SK-N-SH (cell line): Measurements from ENCODE around the gene SUPT4H1. TPM values are rescaled to one million over a fixed set of nuclear protein-coding genes. Genes with fewer than 3 reads are reported as not detected.
"Not testable (repeated sequence)": the region's sequence is repeated elsewhere in the genome, so short reads cannot be mapped to it uniquely, and the experiment has no call there.

Source experiments
- CTCF ChIA-PET: fragments of 300-600, 350-600 bp; formaldehyde crosslinking; extraction: SDS; loops from one replicate; lab custom pipeline; 2021; lab: Yijun Ruan, JAX
- POLR2A ChIA-PET: fragments of 350-600 bp; sonication (Branson Sonifier 250); formaldehyde crosslinking; extraction: SDS; loops from one replicate; lab custom pipeline; 2020; ENCODE audit warnings: antibody characterized with exemption, inconsistent platforms; lab: Yijun Ruan, JAX
- DNase-seq: peaks from one replicate; pipeline ENCODE4 v3.0.0; 2012
- H2AFZ ChIP-seq: fragments of 200-600 bp; sonication (generic); 2 replicates; pipeline ENCODE4 v1.8.1; 2016; ENCODE audit warnings: antibody characterized with exemption, mild to moderate bottlenecking, low read depth
- H3F3A ChIP-seq: fragments of 200-600 bp; sonication (generic); replicated peaks from 2 replicates; pipeline ENCODE3; 2016; ENCODE audit warnings: antibody characterized with exemption, mild to moderate bottlenecking; ENCODE audit not compliant: insufficient read depth
- H3K27ac ChIP-seq, 2 experiments: fragments of 200-500 bp in 1 of 2; fragments of 200-600 bp in 1 of 2; sonication (Bioruptor generic) in 1 of 2; sonication (generic), shearing (Covaris generic) in 1 of 2; 2 replicates each; pipeline versions ENCODE4 v1.5.1 to v1.6.1; 2014 to 2016; ENCODE audit warnings: low read depth in 2 of 2, inconsistent platforms in 1 of 2, low read length in 1 of 2, mild to moderate bottlenecking in 1 of 2, mixed read lengths in 1 of 2
- H3K27me3 ChIP-seq: fragments of 200-600 bp; sonication (generic), shearing (Covaris generic); 2 replicates; pipeline ENCODE4 v1.6.1; 2016; ENCODE audit warnings: mixed run types; ENCODE audit not compliant: insufficient read depth
- H3K36me3 ChIP-seq, 2 experiments: fragments of 200-500 bp in 1 of 2; fragments of 200-600 bp in 1 of 2; sonication (Bioruptor generic) in 1 of 2; sonication (generic) in 1 of 2; replicated peaks in 1 of 2; 2 replicates each; pipeline versions ENCODE3 to v1.5.1; 2014 to 2016; ENCODE audit warnings: low read length in 1 of 2, mild to moderate bottlenecking in 1 of 2; ENCODE audit not compliant: insufficient read depth in 2 of 2, control insufficient read depth in 1 of 2
- H3K4me1 ChIP-seq, 2 experiments: fragments of 200-500 bp in 1 of 2; fragments of 200-600 bp in 1 of 2; sonication (Bioruptor generic) in 1 of 2; sonication (generic), shearing (Covaris generic) in 1 of 2; 2 replicates each; pipeline versions ENCODE4 v1.5.1 to v1.6.1; 2014 to 2016; ENCODE audit warnings: low read depth in 1 of 2, low read length in 1 of 2, mixed run types in 1 of 2; ENCODE audit not compliant: insufficient read depth in 2 of 2, control insufficient read depth in 1 of 2
- H3K4me2 ChIP-seq: fragments of 200-600 bp; sonication (generic), shearing (Covaris generic); 2 replicates; pipeline ENCODE4 v1.6.1; 2017; ENCODE audit warnings: mixed run types
- H3K4me3 ChIP-seq, 2 experiments: fragments of 200-500 bp in 1 of 2; fragments of 200-600 bp in 1 of 2; sonication (Bioruptor generic) in 1 of 2; sonication (generic), shearing (Covaris generic) in 1 of 2; 2 replicates each; pipeline versions ENCODE4 v1.5.1 to v1.8.1; 2014 to 2016; ENCODE audit warnings: low read depth in 2 of 2, inconsistent platforms in 1 of 2, low read length in 1 of 2, mild to moderate bottlenecking in 1 of 2, mixed read lengths in 1 of 2, moderate library complexity in 1 of 2
- H3K79me2 ChIP-seq: fragments of 200-600 bp; sonication (generic); 2 replicates; pipeline ENCODE4 v1.8.1; 2017; ENCODE audit warnings: mild to moderate bottlenecking; ENCODE audit not compliant: insufficient read depth
- H3K9ac ChIP-seq: fragments of 200-600 bp; sonication (generic); 2 replicates; pipeline ENCODE4 v1.6.1; 2017; ENCODE audit warnings: mixed run types
- H3K9me2 ChIP-seq: fragments of 200-600 bp; sonication (generic); 2 replicates; pipeline ENCODE4 v1.6.1; 2017; ENCODE audit warnings: mixed run types
- H3K9me3 ChIP-seq: fragments of 200-600 bp; sonication (generic); 2 replicates; pipeline ENCODE4 v1.6.1; 2017; ENCODE audit warnings: mixed run types, mild to moderate bottlenecking, moderate library complexity
- H4K20me1 ChIP-seq: fragments of 200-600 bp; sonication (generic); 2 replicates; pipeline ENCODE4 v1.6.1; 2017; ENCODE audit warnings: mild to moderate bottlenecking, mixed run types; ENCODE audit not compliant: insufficient read depth
- CHD2 ChIP-seq: fragments of 150-350 bp; IDR thresholded peaks from 2 replicates; pipeline ENCODE4 v1.6.1; 2018; ENCODE audit warnings: low read length; ENCODE audit not compliant: partially characterized antibody
- MXI1 ChIP-seq: IDR thresholded peaks from 2 replicates; pipeline ENCODE4 v1.6.1; 2012; ENCODE audit warnings: mild to moderate bottlenecking, low read depth, low read length, improper control_type of control experiment
- NRF1 ChIP-seq: IDR thresholded peaks from 2 replicates; pipeline ENCODE4 v1.6.1; 2012; ENCODE audit warnings: low read depth, mild to moderate bottlenecking, low read length
- RFX5 ChIP-seq: IDR thresholded peaks from 2 replicates; pipeline ENCODE4 v1.6.1; 2012; ENCODE audit warnings: mild to moderate bottlenecking, improper control_type of control experiment, low read length
- SIN3A ChIP-seq: IDR thresholded peaks from 2 replicates; pipeline ENCODE4 v1.6.1; 2012; ENCODE audit warnings: low read depth, mild to moderate bottlenecking, low read length, moderate library complexity, borderline replicate concordance
- WGBS: methylation state at CpG from one replicate; pipeline ENCODE4 v1.1.6; 2017; ENCODE audit warnings: low lambda C conversion rate; 5-methylcytosine and 5-hydroxymethylcytosine counted together
- polyA plus RNA-seq, 3 experiments: library from polyadenylated mRNA; depleted of rRNA; stranded (reverse); fragments of >200 nt; gene quantifications; 2 replicates each; pipeline ENCODE4 v1.2.3, GENCODE V29; 2012
- TF ChIP-seq, protein P1 (sequence below): IDR thresholded peaks from 2 replicates; pipeline ENCODE4 v1.4.0; 2012; ENCODE audit warnings: low read depth, borderline replicate concordance

SUPT4H1 gene
- polyA plus RNA-seq, 1 of the 3 experiments (the other 2 are of a cell fraction): 165 TPM

- TF ChIP-seq RFX5 (no peak), SIN3A (no peak)
- TF ChIP-seq, all 33 proteins: peak for 0
Measured at GRCh38 chr17:58398574-58399266, 46.7 kb upstream of the SUPT4H1 start (continued).

DNA sequence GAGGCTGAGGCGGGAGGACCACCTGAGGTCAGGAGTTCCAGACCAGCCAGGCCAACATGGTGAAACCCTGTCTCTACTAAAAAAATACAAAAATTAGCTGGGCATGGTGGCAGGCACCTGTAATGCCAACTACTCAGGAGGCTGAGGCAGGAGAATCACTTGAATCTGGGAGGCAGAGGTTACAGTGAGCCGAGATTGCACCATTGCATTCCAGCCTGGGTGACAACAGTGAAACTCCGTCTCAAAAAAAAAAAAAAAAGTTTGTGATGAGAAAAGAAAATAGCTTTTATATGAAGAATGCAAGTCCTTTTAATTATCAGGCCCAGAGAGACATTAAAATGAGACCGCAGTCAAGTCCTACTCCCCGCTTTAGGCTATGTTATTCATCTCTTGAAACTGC, 45.4 kb upstream of the SUPT4H1 start:
- H3K9me2 ChIP-seq, H3F3A ChIP-seq, H4K20me1 ChIP-seq, POLR2A ChIA-PET, H3K4me2 ChIP-seq, H3K4me3 ChIP-seq, H3K27ac ChIP-seq, H3K79me2 ChIP-seq, H3K9me3 ChIP-seq, DNase-seq, H2AFZ ChIP-seq, H3K4me1 ChIP-seq, H3K36me3 ChIP-seq, H3K9ac ChIP-seq: not testable (repeated sequence)
- peaks cover 54% of the 10 kb centered on the region for H3K27me3 ChIP-seq
- 28% methylated on average over 5 of the region's 5 CpGs for WGBS
- CTCF ChIA-PET: interaction anchor here (0.6 to 2.5 kb wide), 6 partner anchors 8 to 198 kb away, joined by 3 to 12 read pairs (median 4); partner anchors contain the start of gene RNF43

GRCh38 chr17:58396173-58396572, 44.2 kb upstream of the SUPT4H1 start:
- Histone ChIP-seq H3K4me3 (no peak overlapping the region), H3K79me2 (no peaks in the 10 kb centered on the region), H3K9ac (no peak overlapping the region), H3K4me2 (no peak overlapping the region), H3F3A (no peaks in the 10 kb centered on the region), H2AFZ (no peak overlapping the region), H4K20me1 (no peaks in the 10 kb centered on the region), H3K4me1 (peaks cover 0 to 7% of the 10 kb centered on the region in 2 experiments; a peak in 2 of 4 replicates), H3K9me2 (no peaks in the 10 kb centered on the region), H3K9me3 (no peaks in the 10 kb centered on the region), H3K27ac (no peak overlapping the region), H3K36me3 (no peaks in the 10 kb centered on the region), H3K27me3 (peaks cover 67% of the 10 kb centered on the region)
- CTCF ChIA-PET: interaction anchor here (1.5 to 2.5 kb wide), 5 partner anchors 12 to 146 kb away, joined by 4 to 12 read pairs (median 5); partner anchors contain the start of gene RNF43
- no peak for DNase-seq
- WGBS: 13% methylated on average over 4 of the region's 4 CpGs
- POLR2A ChIA-PET: no interaction called here
- no peak for TF ChIP-seq CHD2
- TF ChIP-seq NRF1: no peak
- no peak for TF ChIP-seq MXI1
- TF ChIP-seq, protein P1, sequence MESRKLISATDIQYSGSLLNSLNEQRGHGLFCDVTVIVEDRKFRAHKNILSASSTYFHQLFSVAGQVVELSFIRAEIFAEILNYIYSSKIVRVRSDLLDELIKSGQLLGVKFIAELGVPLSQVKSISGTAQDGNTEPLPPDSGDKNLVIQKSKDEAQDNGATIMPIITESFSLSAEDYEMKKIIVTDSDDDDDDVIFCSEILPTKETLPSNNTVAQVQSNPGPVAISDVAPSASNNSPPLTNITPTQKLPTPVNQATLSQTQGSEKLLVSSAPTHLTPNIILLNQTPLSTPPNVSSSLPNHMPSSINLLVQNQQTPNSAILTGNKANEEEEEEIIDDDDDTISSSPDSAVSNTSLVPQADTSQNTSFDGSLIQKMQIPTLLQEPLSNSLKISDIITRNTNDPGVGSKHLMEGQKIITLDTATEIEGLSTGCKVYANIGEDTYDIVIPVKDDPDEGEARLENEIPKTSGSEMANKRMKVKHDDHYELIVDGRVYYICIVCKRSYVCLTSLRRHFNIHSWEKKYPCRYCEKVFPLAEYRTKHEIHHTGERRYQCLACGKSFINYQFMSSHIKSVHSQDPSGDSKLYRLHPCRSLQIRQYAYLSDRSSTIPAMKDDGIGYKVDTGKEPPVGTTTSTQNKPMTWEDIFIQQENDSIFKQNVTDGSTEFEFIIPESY: no peak
